Measurements from ENCODE around the gene ITPR1. TPM values are rescaled to one million over a fixed set of nuclear protein-coding genes. Genes with fewer than 3 reads are reported as not detected.

ITPR1 gene
- total and polyA plus RNA-seq, 2 experiments from 2014 or later, result 1.4 to 2.5 TPM

- no peak for TF ChIP-seq EZH2 (IDR thresholded peaks at IDR 0.05; ENCODE audit: insufficient read depth, poor library complexity, severe bottlenecking)
- TF ChIP-seq EZH2phosphoT487 (IDR thresholded peaks at IDR 0.05; ENCODE audit: insufficient read depth, low read depth), result no peak
- in situ Hi-C loops (cut with MboI), result no loop called here
Measured at GRCh38 chr3:4471907-4472306, 21.2 kb upstream of the ITPR1 start.

GRCh38 chr3:4472312-4472711 lies 20.8 kb upstream of the ITPR1 start:
- Histone ChIP-seq H3K79me2 (ENCODE audit: insufficient read depth) (no peaks in the 10 kb centered on the region), H3K9me2 (ENCODE audit: insufficient read depth) (no peaks in the 10 kb centered on the region), H3K9me3 (ENCODE audit: low read depth) (no peaks in the 10 kb centered on the region), H3K36me3 (ENCODE audit: low read depth) (no peaks in the 10 kb centered on the region), H3F3A (ENCODE audit: insufficient read depth) (no peaks in the 10 kb centered on the region), H4K20me1 (ENCODE audit: insufficient read depth) (no peaks in the 10 kb centered on the region), H3K9ac (no peak overlapping the region), H3K4me2 (ENCODE audit: unreplicated experiment) (no peak overlapping the region), H3K4me1 (ENCODE audit: insufficient read depth) (0 out of 2 replicates have a peak, but pooled peaks cover 7% of the 10 kb centered on the region), H3K27ac (no peak overlapping the region), H3K4me3 (no peak overlapping the region), H2AFZ (no peak overlapping the region), H3K27me3 (replicated peaks; ENCODE audit: insufficient read depth) (peaks cover 20% of the 10 kb centered on the region)
- in situ Hi-C loops (cut with MboI), result no loop called here
- TF ChIP-seq EZH2phosphoT487 (IDR thresholded peaks at IDR 0.05; ENCODE audit: insufficient read depth, low read depth), result no peak
- TF ChIP-seq EZH2 (IDR thresholded peaks at IDR 0.05; ENCODE audit: insufficient read depth, poor library complexity, severe bottlenecking), result no peak
- 74 to 83% methylated on average over 2 of the region's 2 CpGs for WGBS, 2 experiments (ENCODE audit: low coverage in 1 of 2, low lambda C conversion rate in 2 of 2, missing lambda C conversion rate in 2 of 2)
- DNase-seq, result no peak

More at GRCh38 chr3:4471907-4472306, 21.2 kb upstream of the ITPR1 start:
- Histone ChIP-seq H3K9me3 (ENCODE audit: low read depth) (no peaks in the 10 kb centered on the region), H3K4me3 (no peak overlapping the region), H3K4me1 (ENCODE audit: insufficient read depth) (0 out of 2 replicates have a peak, but pooled peaks cover 7% of the 10 kb centered on the region), H2AFZ (no peak overlapping the region), H3K27me3 (replicated peaks; ENCODE audit: insufficient read depth) (peaks cover 16% of the 10 kb centered on the region), H3K36me3 (ENCODE audit: low read depth) (no peaks in the 10 kb centered on the region), H3K9ac (no peak overlapping the region), H3K4me2 (ENCODE audit: unreplicated experiment) (no peak overlapping the region), H3K27ac (no peak overlapping the region), H4K20me1 (ENCODE audit: insufficient read depth) (no peaks in the 10 kb centered on the region), H3K79me2 (ENCODE audit: insufficient read depth) (no peaks in the 10 kb centered on the region), H3F3A (ENCODE audit: insufficient read depth) (no peaks in the 10 kb centered on the region), H3K9me2 (ENCODE audit: insufficient read depth) (no peaks in the 10 kb centered on the region)
- 0 to 6% methylated on average over 1 of the region's 1 CpG for WGBS, 2 experiments (ENCODE audit: low coverage in 1 of 2, low lambda C conversion rate in 2 of 2, missing lambda C conversion rate in 2 of 2)
- no peak for DNase-seq

- H3K4me3 ChIP-seq, result no peak overlapping the region
- 42 to 52% methylated on average over 2 of the region's 2 CpGs for WGBS, 2 experiments (ENCODE audit: low coverage in 1 of 2, low lambda C conversion rate in 2 of 2, missing lambda C conversion rate in 2 of 2)
Measured at GRCh38 chr3:4472766-4473165, 20.4 kb upstream of the ITPR1 start.

GRCh38 chr3:4474683-4475490 lies 18.3 kb upstream of the ITPR1 start:
- H3F3A ChIP-seq (ENCODE audit: insufficient read depth), result no peaks in the 10 kb centered on the region
- no peaks in the 10 kb centered on the region for H3K79me2 ChIP-seq (ENCODE audit: insufficient read depth)
- H2AFZ ChIP-seq, result 0 out of 2 replicates have a peak overlapping the region, but pooled peaks have one; percentile 17
- WGBS, 2 experiments (ENCODE audit: low coverage in 1 of 2, low lambda C conversion rate in 2 of 2, missing lambda C conversion rate in 2 of 2), result 25 to 29% methylated on average over 7 of the region's 7 CpGs
- no peaks in the 10 kb centered on the region for H3K36me3 ChIP-seq (ENCODE audit: low read depth)
- TF ChIP-seq EZH2 (IDR thresholded peaks at IDR 0.05; ENCODE audit: insufficient read depth, poor library complexity, severe bottlenecking), result no peak
- no peak for TF ChIP-seq EZH2phosphoT487 (IDR thresholded peaks at IDR 0.05; ENCODE audit: insufficient read depth, low read depth)
- DNase-seq, result peak; percentile 65
- H3K9me3 ChIP-seq (ENCODE audit: low read depth), result no peaks in the 10 kb centered on the region
- no peaks in the 10 kb centered on the region for H3K9me2 ChIP-seq (ENCODE audit: insufficient read depth)
- H3K27me3 ChIP-seq (replicated peaks; ENCODE audit: insufficient read depth), result peaks cover 26% of the 10 kb centered on the region
- H4K20me1 ChIP-seq (ENCODE audit: insufficient read depth), result no peaks in the 10 kb centered on the region
- 0 out of 2 replicates have a peak, but pooled peaks cover 7% of the 10 kb centered on the region for H3K4me1 ChIP-seq (ENCODE audit: insufficient read depth)
- no peak overlapping the region for H3K27ac ChIP-seq
- H3K4me3 ChIP-seq, result no peak overlapping the region
- H3K9ac ChIP-seq, result no peak overlapping the region
- H3K4me2 ChIP-seq (ENCODE audit: unreplicated experiment), result no peak overlapping the region
- in situ Hi-C loops (cut with MboI), result no loop called here

More at GRCh38 chr3:4472766-4473165, 20.4 kb upstream of the ITPR1 start:
- H3K4me2 ChIP-seq (ENCODE audit: unreplicated experiment), result no peak overlapping the region
- no peaks in the 10 kb centered on the region for H3F3A ChIP-seq (ENCODE audit: insufficient read depth)
- H3K9ac ChIP-seq, result no peak overlapping the region
- no peaks in the 10 kb centered on the region for H3K36me3 ChIP-seq (ENCODE audit: low read depth)
- in situ Hi-C loops (cut with MboI), result no loop called here
- no peak overlapping the region for H2AFZ ChIP-seq
- no peaks in the 10 kb centered on the region for H3K9me2 ChIP-seq (ENCODE audit: insufficient read depth)
- no peak for DNase-seq
- TF ChIP-seq EZH2 (IDR thresholded peaks at IDR 0.05; ENCODE audit: insufficient read depth, poor library complexity, severe bottlenecking) (no peak), EZH2phosphoT487 (IDR thresholded peaks at IDR 0.05; ENCODE audit: insufficient read depth, low read depth) (no peak)
- H3K79me2 ChIP-seq (ENCODE audit: insufficient read depth), result no peaks in the 10 kb centered on the region
- H3K9me3 ChIP-seq (ENCODE audit: low read depth), result no peaks in the 10 kb centered on the region
- peaks cover 23% of the 10 kb centered on the region for H3K27me3 ChIP-seq (replicated peaks; ENCODE audit: insufficient read depth)
- no peaks in the 10 kb centered on the region for H4K20me1 ChIP-seq (ENCODE audit: insufficient read depth)
- no peak overlapping the region for H3K27ac ChIP-seq
- H3K4me1 ChIP-seq (ENCODE audit: insufficient read depth), result 0 out of 2 replicates have a peak, but pooled peaks cover 7% of the 10 kb centered on the region
